SH-SY5Y (cell line): ENCODE measurements around the gene NBEAL2.

Experiments used
- GATA2 ChIP-seq: IDR thresholded peaks from 2 replicates; pipeline ENCODE4 v1.6.1; 2011; ENCODE audit warnings: mild to moderate bottlenecking, low read depth, low read length
- GATA3 ChIP-seq: IDR thresholded peaks from 2 replicates; pipeline ENCODE4 v1.6.1; 2011; ENCODE audit warnings: low read depth, mild to moderate bottlenecking, low read length, moderate library complexity

- TF ChIP-seq GATA2 = no peak
- no peak for TF ChIP-seq GATA3
Measured at GRCh38 chr3:46948830-46949671, 30.4 kb upstream of the NBEAL2 start.
